ENCODE measurements around the gene DCP2. TPM values are rescaled to one million over a fixed set of nuclear protein-coding genes. Genes with fewer than 3 reads are reported as not detected.
A peak's percentile ranks its signal among the peaks of the same experiment; 100 is the strongest.

Gene DCP2
- total RNA-seq, 2 experiments from 2014 or later: 88.9 to 91.0 TPM

- DNase-seq (no peak), ATAC-seq (no peak)
- no peaks in the 10 kb centered on the region for H3K36me3 Mint-ChIP-seq (ENCODE audit: low read depth)
- POLR2A ChIA-PET: interaction anchor here (0.8 kb wide), 1 partner anchor 13 kb away, joined by 3 read pairs; no protein-coding TSS in a partner anchor
- H3K4me1 Mint-ChIP-seq (ENCODE audit: low read depth): peaks cover 27% of the 10 kb centered on the region
- CTCF ChIA-PET: interaction anchor here (1.0 to 4.8 kb wide), 2 partner anchors 10 to 45 kb away, joined by 3 to 34 read pairs; partner anchors contain the start of gene DCP2
- no peaks in the 10 kb centered on the region for H3K27me3 Mint-ChIP-seq
- no peaks in the 10 kb centered on the region for H3K9me3 Mint-ChIP-seq
- intact Hi-C loops (cut with micrococcal nuclease): loop anchor here (10.0 kb wide), 1 partner anchor 81 kb away; no protein-coding TSS in a partner anchor
- no peak overlapping the region for H3K4me3 Mint-ChIP-seq
- H3K27ac Mint-ChIP-seq: peak overlapping the region; percentile 45
- no peak for TF ChIP-seq CTCF (IDR thresholded peaks at IDR 0.05)
Measured at GRCh38 chr5:112965733-112966306, 10.8 kb upstream of the DCP2 start.

- ChIA-PET POLR2A (interaction anchor here (0.9 to 1.8 kb wide), 3 partner anchors 9 to 46 kb away, joined by 3 to 8 read pairs (median 3); partner anchors contain the start of gene DCP2), CTCF (interaction anchor here (1.0 to 4.8 kb wide), 3 partner anchors 8 to 28 kb away, joined by 3 to 34 read pairs (median 11); partner anchors contain the start of gene DCP2)
- intact Hi-C loops (cut with micrococcal nuclease): loop anchor here (10.0 kb wide), 1 partner anchor 83 kb away; no protein-coding TSS in a partner anchor
- Mint-ChIP-seq H3K36me3 (ENCODE audit: low read depth) (no peaks in the 10 kb centered on the region), H3K27ac (no peak overlapping the region), H3K9me3 (no peaks in the 10 kb centered on the region), H3K4me1 (ENCODE audit: low read depth) (peaks cover 27% of the 10 kb centered on the region), H3K27me3 (no peaks in the 10 kb centered on the region), H3K4me3 (no peak overlapping the region)
- ATAC-seq (no peak), DNase-seq (no peak)
- TF ChIP-seq CTCF (IDR thresholded peaks at IDR 0.05): no peak
Measured at GRCh38 chr5:112967520-112968083, 9.0 kb upstream of the DCP2 start.

GRCh38 chr5:112968411-112969106 is 8.0 kb upstream of the DCP2 start:
- no peak for DNase-seq
- Mint-ChIP-seq H3K27me3 (no peaks in the 10 kb centered on the region), H3K36me3 (ENCODE audit: low read depth) (no peaks in the 10 kb centered on the region), H3K27ac (no peak overlapping the region), H3K9me3 (no peaks in the 10 kb centered on the region), H3K4me1 (ENCODE audit: low read depth) (peaks cover 20% of the 10 kb centered on the region), H3K4me3 (no peak overlapping the region)
- ChIA-PET CTCF (interaction anchor here (0.7 to 2.2 kb wide), 3 partner anchors 12 to 108 kb away, joined by 3 to 11 read pairs (median 3); partner anchors contain the start of gene SRP19), POLR2A (interaction anchor here (0.9 to 1.8 kb wide), 3 partner anchors 8 to 47 kb away, joined by 3 to 8 read pairs (median 3); partner anchors contain the start of gene DCP2)
- no peak for ATAC-seq
- TF ChIP-seq CTCF (IDR thresholded peaks at IDR 0.05): no peak
- intact Hi-C loops (cut with micrococcal nuclease): loop anchor here (10.0 kb wide), 1 partner anchor 84 kb away; no protein-coding TSS in a partner anchor

DNA sequence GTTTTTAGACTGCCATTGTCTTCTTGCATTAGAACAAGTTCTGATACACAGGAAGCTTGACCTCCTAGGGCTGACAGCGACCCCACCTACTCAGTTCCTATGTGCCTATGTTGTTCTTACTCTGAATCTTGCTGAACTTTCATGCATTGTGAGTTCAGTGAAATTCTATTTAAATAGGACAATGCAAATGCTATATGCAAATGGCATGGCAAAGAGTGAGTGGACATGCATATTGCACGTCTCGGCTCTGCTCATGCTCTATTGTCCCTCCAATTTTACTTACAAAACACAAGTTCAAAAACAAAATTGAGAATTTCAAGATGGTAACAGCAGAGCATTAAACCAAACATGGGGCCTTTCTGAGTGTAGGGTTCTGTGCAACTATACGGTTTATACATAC is 5.3 kb upstream of the DCP2 start:
- no peak for ATAC-seq
- no peak for TF ChIP-seq CTCF (IDR thresholded peaks at IDR 0.05)
- Mint-ChIP-seq H3K4me3 (no peak overlapping the region), H3K4me1 (ENCODE audit: low read depth) (peaks cover 13% of the 10 kb centered on the region), H3K27ac (no peak overlapping the region), H3K36me3 (ENCODE audit: low read depth) (no peaks in the 10 kb centered on the region), H3K27me3 (no peaks in the 10 kb centered on the region), H3K9me3 (no peaks in the 10 kb centered on the region)
- ChIA-PET POLR2A (no interaction called here), CTCF (interaction anchor here (2.2 kb wide), 1 partner anchor 25 kb away, joined by 6 read pairs; no protein-coding TSS in a partner anchor)
- no peak for DNase-seq
- intact Hi-C loops (cut with micrococcal nuclease): loop anchor here (10.0 kb wide), 1 partner anchor 266 kb away; no protein-coding TSS in a partner anchor
